BE2C (cell line): Measurements from ENCODE around the gene WIPF1.

Source experiments
- DNase-seq: peaks from one replicate; pipeline ENCODE4 v3.0.0-alpha.2; 2020
- H3K27me3 ChIP-seq: fragments of 250-450 bp; sonication (Bioruptor Pico); 2 replicates; pipeline ENCODE4 v1.5.1; 2020; ENCODE audit warnings: mild to moderate bottlenecking
- H3K36me3 ChIP-seq: fragments of 250-450 bp; sonication (Bioruptor Pico); 2 replicates; pipeline ENCODE4 v1.5.1; 2020; ENCODE audit warnings: mild to moderate bottlenecking
- H3K4me1 ChIP-seq: fragments of 250-450 bp; sonication (Bioruptor Pico); 2 replicates; pipeline ENCODE4 v1.5.1; 2020
- H3K4me3 ChIP-seq: 2 replicates; pipeline ENCODE4 v1.5.1; 2011; ENCODE audit warnings: low read depth, low read length
- H3K9me3 ChIP-seq: fragments of 250-450 bp; sonication (Bioruptor Pico); 2 replicates; pipeline ENCODE4 v1.5.1; 2020
- CTCF ChIP-seq: IDR thresholded peaks from 2 replicates; pipeline ENCODE4 v1.5.1; 2012; ENCODE audit warnings: mild to moderate bottlenecking, low read depth, low read length

The WIPF1 gene

GRCh38 chr2:174510583-174511189 is 86.9 kb downstream of the WIPF1 start:
- TF ChIP-seq CTCF, result no peak
- Histone ChIP-seq H3K27me3 (no peaks in the 10 kb centered on the region), H3K4me3 (no peak overlapping the region), H3K9me3 (no peaks in the 10 kb centered on the region), H3K36me3 (no peaks in the 10 kb centered on the region), H3K4me1 (no peaks in the 10 kb centered on the region)
- DNase-seq, result no peak
